A549 treated with RU486 at 1 μM for 4 hours (cell line): Measurements from ENCODE around the gene GSS. TPM values are rescaled to one million over a fixed set of nuclear protein-coding genes. Genes with fewer than 3 reads are reported as not detected.

Experiments used
- total RNA-seq: library from RNA; stranded (reverse); fragments of 200-300 nt; extraction: Qiagen RNA extraction; gene quantifications from 5 replicates; pipeline ENCODE4 v1.2.3, GENCODE V29; 2022; ENCODE audit warnings: low read depth

GSS gene
- 51.3 to 63.7 TPM (median 56.5 TPM) in 5 replicates for total RNA-seq

DNA sequence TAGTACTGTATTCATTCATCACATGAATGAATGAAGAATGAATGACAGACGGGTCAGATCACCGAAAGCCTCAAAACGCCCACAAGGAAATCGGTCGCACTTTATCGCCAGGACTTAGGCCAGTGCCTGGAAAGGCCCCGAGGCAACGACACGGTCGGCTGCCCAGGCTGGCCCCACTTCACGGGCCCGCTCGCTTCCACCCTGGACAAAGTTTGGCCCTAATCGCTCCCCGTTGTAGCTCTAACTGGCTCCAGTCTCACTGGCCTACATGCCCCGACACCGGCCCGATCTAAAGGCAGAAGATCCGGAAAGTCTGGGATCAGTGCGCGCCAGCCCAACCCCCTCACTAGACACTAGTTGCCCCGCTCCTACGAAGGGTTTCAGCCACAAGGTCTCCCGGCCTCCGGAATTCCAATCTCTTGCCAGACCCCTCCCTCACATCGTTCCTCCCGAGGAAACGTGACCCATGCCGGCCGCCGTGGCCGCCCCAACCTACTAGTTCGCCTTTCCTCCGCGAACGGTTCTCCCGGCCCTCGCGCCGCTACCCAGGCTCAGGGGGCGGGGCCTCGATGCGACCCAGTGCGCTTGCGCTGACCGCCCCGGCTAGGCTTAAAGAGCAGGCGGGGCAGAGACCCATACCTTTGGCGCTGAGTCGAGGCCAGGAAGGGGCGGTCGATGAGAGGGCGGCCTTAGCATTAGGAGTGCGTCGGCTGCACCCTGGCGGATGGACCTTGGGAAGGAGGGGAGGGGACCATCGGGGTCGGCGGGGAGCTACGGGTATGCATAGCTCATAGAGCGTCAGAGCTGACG lies at the start of gene GSS, which contains the start of gene MYH7B:
Gene GSS, minus strand, starts transcription at position 576 of the 810 bp plus-strand sequence. CDS start 3,954 bp downstream, outside the sequence.
Gene MYH7B, plus strand, starts transcription at position 638 of the 810 bp plus-strand sequence. CDS start 22,138 bp downstream, outside the sequence.

Other genes starting within 250 kb of the GSS start
- 17.5 to 20.1 TPM (median 19.8 TPM) in 5 replicates for gene NCOA6, start 130.2 kb downstream of the GSS start, total RNA-seq
- 5.4 to 7.7 TPM (median 6.9 TPM) in 5 replicates for gene GGT7, start 83.0 kb downstream of the GSS start, total RNA-seq
- 7.9 to 11.0 TPM (median 8.9 TPM) in 5 replicates for gene ACSS2, start 79.2 kb downstream of the GSS start, total RNA-seq
- gene MYH7B, start 62 bp upstream of the GSS start, total RNA-seq: 0.03 to 0.04 TPM in 2 of 5 replicates, not detected in the others
- gene TRPC4AP, start 137.0 kb upstream of the GSS start, total RNA-seq: 48.3 to 58.1 TPM (median 54.8 TPM) in 5 replicates
- 43.3 to 54.9 TPM (median 47.3 TPM) in 5 replicates for gene EDEM2, start 191.5 kb upstream of the GSS start, total RNA-seq
- gene PROCR, start 216.3 kb upstream of the GSS start, total RNA-seq: 92.1 to 131 TPM (median 130 TPM) in 5 replicates